ENCODE results near the gene PRIMPOL.

The PRIMPOL gene

GRCh38 chr4:184648054-184648312, 1.6 kb upstream of the PRIMPOL start:
- H3K79me2 ChIP-seq (ENCODE audit: insufficient read depth, low read length): peaks cover 72% of the 10 kb centered on the region
- no peaks in the 10 kb centered on the region for H3K9me3 ChIP-seq (ENCODE audit: insufficient read depth, low read length, severe bottlenecking)
- H3K36me3 ChIP-seq (ENCODE audit: insufficient read depth, low read length): peaks cover 38% of the 10 kb centered on the region
- H3K27ac ChIP-seq (ENCODE audit: low read length): peak overlapping the region; percentile 93
- H3K4me1 ChIP-seq (ENCODE audit: insufficient read depth, low read length): peaks cover 44% of the 10 kb centered on the region
- peak overlapping the region; percentile 95 for H3K9ac ChIP-seq (ENCODE audit: low read depth, low read length)
- peak overlapping the region; percentile 83 to 98 for H3K4me3 ChIP-seq (ENCODE audit: low read depth in 1 of 2, low read length in 2 of 2)
- no peak for ATAC-seq (ENCODE audit: insufficient read depth, low read depth)
- DNase-seq: no peak
- no peaks in the 10 kb centered on the region for H3K27me3 ChIP-seq (ENCODE audit: insufficient read depth, low read length, poor library complexity)
- H2AFZ ChIP-seq (ENCODE audit: low read depth, low read length): peak overlapping the region; percentile 90
- peak overlapping the region; percentile 93 for H3K4me2 ChIP-seq (ENCODE audit: insufficient read depth, low read length)
- TF ChIP-seq EZH2 (IDR thresholded peaks at IDR 0.05; ENCODE audit: borderline replicate concordance, low read depth, low read length, severe bottlenecking): no peak
- TF ChIP-seq, protein P1, sequence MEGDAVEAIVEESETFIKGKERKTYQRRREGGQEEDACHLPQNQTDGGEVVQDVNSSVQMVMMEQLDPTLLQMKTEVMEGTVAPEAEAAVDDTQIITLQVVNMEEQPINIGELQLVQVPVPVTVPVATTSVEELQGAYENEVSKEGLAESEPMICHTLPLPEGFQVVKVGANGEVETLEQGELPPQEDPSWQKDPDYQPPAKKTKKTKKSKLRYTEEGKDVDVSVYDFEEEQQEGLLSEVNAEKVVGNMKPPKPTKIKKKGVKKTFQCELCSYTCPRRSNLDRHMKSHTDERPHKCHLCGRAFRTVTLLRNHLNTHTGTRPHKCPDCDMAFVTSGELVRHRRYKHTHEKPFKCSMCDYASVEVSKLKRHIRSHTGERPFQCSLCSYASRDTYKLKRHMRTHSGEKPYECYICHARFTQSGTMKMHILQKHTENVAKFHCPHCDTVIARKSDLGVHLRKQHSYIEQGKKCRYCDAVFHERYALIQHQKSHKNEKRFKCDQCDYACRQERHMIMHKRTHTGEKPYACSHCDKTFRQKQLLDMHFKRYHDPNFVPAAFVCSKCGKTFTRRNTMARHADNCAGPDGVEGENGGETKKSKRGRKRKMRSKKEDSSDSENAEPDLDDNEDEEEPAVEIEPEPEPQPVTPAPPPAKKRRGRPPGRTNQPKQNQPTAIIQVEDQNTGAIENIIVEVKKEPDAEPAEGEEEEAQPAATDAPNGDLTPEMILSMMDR (IDR thresholded peaks at IDR 0.05; ENCODE audit: borderline replicate concordance, extremely low read depth, low read length, poor library complexity, severe bottlenecking): no peak
- peaks cover 38% of the 10 kb centered on the region; the same call in 1 of the 2 replicates for H4K20me1 ChIP-seq (ENCODE audit: insufficient read depth, low read length)

DNA sequence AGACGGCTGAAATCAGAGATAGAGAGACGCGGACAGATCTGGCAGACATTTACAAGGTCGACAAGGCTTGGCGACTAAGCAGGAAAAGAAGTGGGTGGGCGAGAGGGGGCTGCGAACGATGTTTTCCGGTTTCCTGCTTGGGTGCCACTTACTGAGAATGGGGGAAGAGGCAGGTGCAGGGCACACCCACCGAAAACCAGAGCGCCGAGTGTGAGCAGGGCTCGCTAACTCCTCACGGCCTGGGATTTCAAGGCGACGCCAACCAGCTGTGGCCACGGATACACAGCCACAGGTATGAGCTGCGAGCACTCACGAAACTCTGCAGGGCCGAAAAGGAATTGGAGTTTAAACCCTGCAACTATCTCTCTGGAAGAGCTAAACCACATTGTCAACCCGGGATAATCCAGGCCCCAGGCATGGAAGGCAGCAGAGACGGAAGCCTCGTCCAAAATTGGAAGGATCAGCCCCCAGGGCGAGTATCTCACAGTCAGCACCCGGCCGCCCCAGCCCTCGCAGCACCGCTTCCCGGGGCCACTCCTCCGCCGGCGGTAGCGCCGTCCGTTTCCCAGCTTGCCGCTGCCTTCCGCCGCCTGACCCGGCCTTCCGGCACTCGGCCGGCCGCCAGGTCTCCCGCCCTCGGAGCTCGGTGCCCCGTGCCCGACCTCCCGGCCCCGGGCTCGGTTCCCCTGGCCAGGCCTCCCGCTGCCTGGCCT, 1.1 kb upstream of the PRIMPOL start:
- peaks cover 47% of the 10 kb centered on the region for H3K4me1 ChIP-seq (ENCODE audit: insufficient read depth, low read length)
- peak overlapping the region; percentile 90 for H2AFZ ChIP-seq (ENCODE audit: low read depth, low read length)
- H3K9me3 ChIP-seq (ENCODE audit: insufficient read depth, low read length, severe bottlenecking): no peaks in the 10 kb centered on the region
- no peak for TF ChIP-seq EZH2 (IDR thresholded peaks at IDR 0.05; ENCODE audit: borderline replicate concordance, low read depth, low read length, severe bottlenecking)
- TF ChIP-seq, protein P1 (IDR thresholded peaks at IDR 0.05; ENCODE audit: borderline replicate concordance, extremely low read depth, low read length, poor library complexity, severe bottlenecking): no peak
- no peaks in the 10 kb centered on the region for H3K27me3 ChIP-seq (ENCODE audit: insufficient read depth, low read length, poor library complexity)
- peak; percentile 57 for ATAC-seq (ENCODE audit: insufficient read depth, low read depth)
- peaks cover 38% of the 10 kb centered on the region; the same call in 1 of the 2 replicates for H4K20me1 ChIP-seq (ENCODE audit: insufficient read depth, low read length)
- H3K9ac ChIP-seq (ENCODE audit: low read depth, low read length): peak overlapping the region; percentile 95
- peak overlapping the region; percentile 93 for H3K4me2 ChIP-seq (ENCODE audit: insufficient read depth, low read length)
- peak; percentile 83 for DNase-seq
- peak overlapping the region; percentile 93 for H3K27ac ChIP-seq (ENCODE audit: low read length)
- H3K79me2 ChIP-seq (ENCODE audit: insufficient read depth, low read length): peaks cover 71% of the 10 kb centered on the region
- peaks cover 41% of the 10 kb centered on the region for H3K36me3 ChIP-seq (ENCODE audit: insufficient read depth, low read length)
- H3K4me3 ChIP-seq (ENCODE audit: low read depth in 1 of 2, low read length in 2 of 2): peak overlapping the region; percentile 83 to 98

DNA sequence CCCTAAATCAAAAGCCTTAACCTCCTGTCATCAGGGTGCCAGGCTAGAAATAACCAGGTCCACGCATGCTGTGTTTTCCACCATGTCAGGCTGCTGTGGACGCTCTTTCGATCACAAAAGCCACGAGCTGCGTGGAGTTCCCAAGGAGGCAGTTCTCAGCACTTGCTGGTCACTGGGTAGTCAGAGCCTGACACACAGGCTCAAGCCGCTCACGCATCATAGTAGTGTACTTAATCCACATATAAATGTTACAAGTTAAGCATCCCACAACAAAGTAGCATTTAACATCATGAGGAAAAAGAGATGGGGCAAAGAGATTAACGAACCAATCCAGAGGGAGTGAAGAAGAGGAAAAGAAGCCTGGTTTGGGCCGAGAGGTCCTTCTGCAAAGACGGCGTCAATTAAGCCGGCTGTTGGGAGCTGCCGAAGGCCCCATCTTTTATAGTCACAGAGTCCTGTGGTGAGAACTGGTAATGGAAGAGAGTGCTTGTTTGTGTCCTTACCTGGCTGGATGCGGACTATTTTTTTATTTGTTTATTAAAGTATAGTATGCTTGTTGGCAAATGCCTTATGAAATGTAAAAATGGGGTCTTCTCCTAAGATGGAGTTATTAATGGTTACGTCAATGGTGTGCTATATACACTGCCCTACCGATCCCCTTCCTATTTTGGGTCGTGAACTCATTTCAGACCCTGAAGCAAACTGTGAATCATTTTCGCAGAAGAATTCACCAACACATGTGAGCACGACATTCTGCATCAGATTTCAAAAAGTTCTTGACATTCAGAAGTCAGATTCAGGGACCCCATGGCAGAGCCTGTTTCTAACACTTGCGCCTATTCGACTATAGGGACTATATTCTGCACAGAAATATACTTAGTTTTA, 675 bp downstream of the PRIMPOL start:
- H3K36me3 ChIP-seq (ENCODE audit: insufficient read depth, low read length): peaks cover 38% of the 10 kb centered on the region
- H3K27ac ChIP-seq (ENCODE audit: low read length): peak overlapping the region; percentile 96
- ATAC-seq (ENCODE audit: insufficient read depth, low read depth): peak; percentile 2; the same call in 1 of the 3 replicates
- peak overlapping the region; percentile 55 to 79 for H3K4me3 ChIP-seq (ENCODE audit: low read depth in 1 of 2, low read length in 2 of 2)
- H3K4me2 ChIP-seq (ENCODE audit: insufficient read depth, low read length): peak overlapping the region; percentile 76
- no peaks in the 10 kb centered on the region for H3K9me3 ChIP-seq (ENCODE audit: insufficient read depth, low read length, severe bottlenecking)
- TF ChIP-seq, protein P1 (IDR thresholded peaks at IDR 0.05; ENCODE audit: borderline replicate concordance, extremely low read depth, low read length, poor library complexity, severe bottlenecking): no peak
- TF ChIP-seq EZH2 (IDR thresholded peaks at IDR 0.05; ENCODE audit: borderline replicate concordance, low read depth, low read length, severe bottlenecking): no peak
- peak overlapping the region; percentile 76 for H2AFZ ChIP-seq (ENCODE audit: low read depth, low read length)
- peaks cover 54% of the 10 kb centered on the region for H3K79me2 ChIP-seq (ENCODE audit: insufficient read depth, low read length)
- peaks cover 43% of the 10 kb centered on the region for H3K4me1 ChIP-seq (ENCODE audit: insufficient read depth, low read length)
- peaks cover 30% of the 10 kb centered on the region; the same call in 1 of the 2 replicates for H4K20me1 ChIP-seq (ENCODE audit: insufficient read depth, low read length)
- no peaks in the 10 kb centered on the region for H3K27me3 ChIP-seq (ENCODE audit: insufficient read depth, low read length, poor library complexity)
- peak overlapping the region; percentile 79 for H3K9ac ChIP-seq (ENCODE audit: low read depth, low read length)
- peak; percentile 20 for DNase-seq
